SHP77 treated with DMSO at 0.1 percent for 48 hours (cell line): ENCODE measurements around the gene ARPC1A.

Experiments used
- DNase-seq: peaks from one replicate; lab custom pipeline; 2025; lab: John Stamatoyannopoulos, UW

ARPC1A gene

GRCh38 chr7:99410635-99411034, 84.9 kb downstream of the ARPC1A start:
- DNase-seq: no peak

GRCh38 chr7:99415513-99416127, 89.9 kb downstream of the ARPC1A start:
- peak; percentile 10 for DNase-seq
